Hypothalamus (tissue), 51 donors: ENCODE data around the gene CETN3.
"Not testable (repeated sequence)": the region's sequence is repeated elsewhere in the genome, so short reads cannot be mapped to it uniquely, and the experiment has no call there.

ENCODE experiments used
- DNase-seq, 51 donors: peaks; one replicate each; lab custom pipeline; 2025; lab: John Stamatoyannopoulos, UW

The CETN3 gene

GRCh38 chr5:90384389-90384788 lies 25.2 kb downstream of the CETN3 start:
- DNase-seq, result no peak

GRCh38 chr5:90383903-90384302 lies 25.7 kb downstream of the CETN3 start:
- no peak for DNase-seq

- no peak for DNase-seq
Observed at GRCh38 chr5:90381213-90381929, 28.2 kb downstream of the CETN3 start.

- no peak for DNase-seq
Observed at GRCh38 chr5:90379652-90380051, 29.9 kb downstream of the CETN3 start.

GRCh38 chr5:90378752-90379151 lies 30.8 kb downstream of the CETN3 start:
- DNase-seq, result no peak

GRCh38 chr5:90371269-90371668 lies 38.3 kb downstream of the CETN3 start:
- DNase-seq, result not testable (repeated sequence)

GRCh38 chr5:90368454-90369246 lies 40.9 kb downstream of the CETN3 start:
- no peak for DNase-seq

GRCh38 chr5:90367879-90368278 lies 41.7 kb downstream of the CETN3 start:
- no peak for DNase-seq

GRCh38 chr5:90366948-90367347 lies 42.6 kb downstream of the CETN3 start:
- DNase-seq, result peak in 1 of 51 donors; percentile 7

GRCh38 chr5:90365328-90365727 lies 44.2 kb downstream of the CETN3 start:
- DNase-seq, result no peak

- no peak for DNase-seq
Observed at GRCh38 chr5:90359073-90359920, 50.3 kb downstream of the CETN3 start.

GRCh38 chr5:90356622-90357021 lies 52.9 kb downstream of the CETN3 start:
- DNase-seq, result peak in 1 of 51 donors; percentile 23

- no peak for DNase-seq
Observed at GRCh38 chr5:90356176-90356575, 53.4 kb downstream of the CETN3 start.

GRCh38 chr5:90355635-90356034 lies 53.9 kb downstream of the CETN3 start:
- DNase-seq, result no peak

GRCh38 chr5:90353254-90353653 lies 56.3 kb downstream of the CETN3 start:
- no peak for DNase-seq

GRCh38 chr5:90351101-90351500 lies 58.5 kb downstream of the CETN3 start:
- no peak for DNase-seq

- DNase-seq, result no peak
Observed at GRCh38 chr5:90347462-90347861, 62.1 kb downstream of the CETN3 start.

GRCh38 chr5:90345684-90346083 lies 63.9 kb downstream of the CETN3 start:
- no peak for DNase-seq

GRCh38 chr5:90344689-90345088 lies 64.9 kb downstream of the CETN3 start:
- no peak for DNase-seq

GRCh38 chr5:90343731-90344130 lies 65.8 kb downstream of the CETN3 start:
- DNase-seq, result not testable (repeated sequence)

- no peak for DNase-seq
Observed at GRCh38 chr5:90342576-90342975, 67.0 kb downstream of the CETN3 start.
